ENCODE results near the gene VWA1.
"Not testable (repeated sequence)": the region's sequence is repeated elsewhere in the genome, so short reads cannot be mapped to it uniquely, and the experiment has no call there.

VWA1 gene

DNA sequence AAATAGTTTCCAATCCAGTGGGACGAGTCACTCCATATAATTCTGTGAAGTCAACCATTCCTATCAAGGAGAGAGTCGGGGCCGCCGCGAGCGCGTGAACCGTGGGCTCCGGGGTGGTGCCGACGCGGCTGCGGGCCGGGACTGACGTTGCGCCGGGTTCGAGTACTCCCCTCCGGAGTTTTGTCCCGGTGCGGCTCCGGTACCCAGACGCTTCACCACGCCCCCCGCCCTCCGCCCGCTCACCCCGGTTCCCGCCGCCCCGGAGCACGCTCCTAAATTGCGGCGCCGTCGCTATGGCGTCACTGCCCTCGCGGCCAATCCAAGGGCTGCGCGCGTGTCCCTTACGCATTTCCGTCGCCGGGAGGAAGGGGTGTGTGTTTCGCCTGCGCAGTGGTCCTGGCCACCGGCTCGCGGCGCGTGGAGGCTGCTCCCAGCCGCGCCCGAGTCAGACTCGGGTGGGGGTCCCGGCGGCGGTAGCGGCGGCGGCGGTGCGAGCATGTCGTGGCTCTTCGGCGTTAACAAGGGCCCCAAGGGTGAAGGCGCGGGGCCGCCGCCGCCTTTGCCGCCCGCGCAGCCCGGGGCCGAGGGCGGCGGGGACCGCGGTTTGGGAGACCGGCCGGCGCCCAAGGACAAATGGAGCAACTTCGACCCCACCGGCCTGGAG, 36.0 kb downstream of the VWA1 start, which contains the start of gene ATAD3B:
Gene ATAD3B (plus strand): TSS at position 377 of the 664 bp plus-strand sequence. CDS start 120 bp downstream, at position 497.
- peak; percentile 89 for DNase-seq (ENCODE audit: low spot score)
- TF ChIP-seq, protein P1, sequence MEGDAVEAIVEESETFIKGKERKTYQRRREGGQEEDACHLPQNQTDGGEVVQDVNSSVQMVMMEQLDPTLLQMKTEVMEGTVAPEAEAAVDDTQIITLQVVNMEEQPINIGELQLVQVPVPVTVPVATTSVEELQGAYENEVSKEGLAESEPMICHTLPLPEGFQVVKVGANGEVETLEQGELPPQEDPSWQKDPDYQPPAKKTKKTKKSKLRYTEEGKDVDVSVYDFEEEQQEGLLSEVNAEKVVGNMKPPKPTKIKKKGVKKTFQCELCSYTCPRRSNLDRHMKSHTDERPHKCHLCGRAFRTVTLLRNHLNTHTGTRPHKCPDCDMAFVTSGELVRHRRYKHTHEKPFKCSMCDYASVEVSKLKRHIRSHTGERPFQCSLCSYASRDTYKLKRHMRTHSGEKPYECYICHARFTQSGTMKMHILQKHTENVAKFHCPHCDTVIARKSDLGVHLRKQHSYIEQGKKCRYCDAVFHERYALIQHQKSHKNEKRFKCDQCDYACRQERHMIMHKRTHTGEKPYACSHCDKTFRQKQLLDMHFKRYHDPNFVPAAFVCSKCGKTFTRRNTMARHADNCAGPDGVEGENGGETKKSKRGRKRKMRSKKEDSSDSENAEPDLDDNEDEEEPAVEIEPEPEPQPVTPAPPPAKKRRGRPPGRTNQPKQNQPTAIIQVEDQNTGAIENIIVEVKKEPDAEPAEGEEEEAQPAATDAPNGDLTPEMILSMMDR (conservative IDR thresholded peaks at IDR 0.05; ENCODE audit: low read depth), result no peak
- CTCF ChIA-PET, result no interaction called here
- H3K27ac ChIP-seq, result peak within 1 kb of the TSS; percentile 92
- POLR2A ChIA-PET (ENCODE audit: low non-redundant PET), result no interaction called here

DNA sequence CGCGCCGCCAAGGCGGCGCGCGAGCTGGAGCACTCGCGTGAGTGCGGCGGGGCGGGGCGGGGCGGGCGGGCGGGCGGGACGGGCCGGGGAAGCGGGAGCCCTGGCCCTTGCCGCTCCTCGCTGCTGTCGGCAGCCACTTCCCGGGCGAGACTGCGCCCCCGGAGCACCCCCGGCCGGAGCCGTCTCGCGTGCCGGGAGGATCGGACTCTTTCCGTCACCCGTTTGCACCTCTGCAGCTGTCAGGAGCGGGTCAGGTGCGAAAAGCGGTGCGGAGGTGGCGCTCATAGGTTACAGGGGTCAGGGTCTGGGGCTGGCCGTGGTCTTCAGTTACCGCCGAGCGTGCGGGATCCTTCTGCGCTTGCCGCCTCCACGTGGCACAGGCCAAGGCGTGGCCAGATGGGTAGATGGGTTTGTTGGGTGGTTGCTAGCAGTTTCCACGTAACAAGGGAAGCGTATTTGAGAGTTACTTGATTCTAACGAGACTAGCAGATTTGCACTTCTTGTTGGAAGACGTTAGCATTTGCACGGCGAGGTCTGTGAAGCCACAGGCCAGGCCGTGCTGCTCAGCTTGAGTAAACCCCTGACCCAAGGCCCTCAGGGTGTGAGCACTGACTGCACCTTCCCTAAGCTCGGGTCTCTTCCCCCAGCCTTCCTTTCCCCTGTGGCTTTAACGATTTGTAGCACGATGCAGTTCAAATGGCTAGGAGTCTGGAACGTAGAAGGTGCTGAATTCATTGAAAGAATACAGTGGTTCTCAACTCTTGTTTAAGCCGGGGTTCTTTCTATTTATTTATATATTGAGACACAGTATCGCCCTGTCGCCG, 36.8 kb downstream of the VWA1 start:
- POLR2A ChIA-PET (ENCODE audit: low non-redundant PET), result not testable (repeated sequence)
- CTCF ChIA-PET, result interaction anchor here (0.5 kb wide), 1 partner anchor 39 kb away, joined by 3 read pairs; no protein-coding TSS in a partner anchor
- peak overlapping the region; percentile 92 for H3K27ac ChIP-seq
- DNase-seq (ENCODE audit: low spot score), result peak; percentile 20

DNA sequence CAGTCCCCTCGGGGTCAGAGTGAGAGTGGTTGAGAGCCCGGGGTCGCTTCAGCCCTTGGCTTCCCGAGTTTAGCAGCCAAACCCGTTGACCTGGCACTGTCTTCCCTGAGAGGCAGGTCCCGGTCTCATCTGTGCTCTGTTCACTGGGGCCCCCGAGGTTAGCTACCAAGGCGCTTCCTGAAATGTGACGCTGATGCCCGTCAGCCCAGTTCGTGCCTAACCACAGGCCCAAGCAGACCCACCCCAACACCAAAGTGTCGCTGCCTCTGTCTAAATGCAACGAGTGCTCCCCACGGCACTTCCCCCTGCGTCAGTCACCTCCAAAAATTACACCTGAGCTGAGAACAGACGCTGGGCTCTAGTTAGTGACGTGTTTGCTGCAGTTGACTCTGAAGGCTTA, 40.5 kb downstream of the VWA1 start:
- DNase-seq (ENCODE audit: low spot score); H3K27ac ChIP-seq; CTCF ChIA-PET; POLR2A ChIA-PET (ENCODE audit: low non-redundant PET): not testable (repeated sequence)

DNA sequence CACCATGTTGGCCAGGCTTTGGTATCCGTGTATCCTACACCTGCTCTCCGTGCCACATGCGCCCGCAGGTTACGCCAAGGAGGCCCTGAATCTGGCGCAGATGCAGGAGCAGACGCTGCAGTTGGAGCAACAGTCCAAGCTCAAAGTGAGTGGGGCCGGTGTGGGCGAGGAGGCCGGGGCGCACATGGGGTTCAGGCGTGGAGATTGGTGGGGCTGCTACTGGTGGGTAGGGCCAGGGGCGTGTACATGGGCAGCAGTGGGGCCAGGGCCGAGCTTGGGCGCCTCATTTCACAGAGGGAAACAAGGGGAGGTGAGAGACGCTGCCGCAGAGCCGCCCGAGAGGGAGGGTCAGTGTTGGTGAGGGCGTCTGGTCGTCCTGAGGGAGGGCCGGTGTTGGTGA, 41.7 kb downstream of the VWA1 start:
- ChIA-PET POLR2A (ENCODE audit: low non-redundant PET) (no interaction called here), CTCF (interaction anchor here (1.0 kb wide), 1 partner anchor 37 kb away, joined by 3 read pairs; no protein-coding TSS in a partner anchor)
- H3K27ac ChIP-seq, result no peak overlapping the region
- TF ChIP-seq, protein P1 (conservative IDR thresholded peaks at IDR 0.05; ENCODE audit: low read depth), result no peak
- no peak for DNase-seq (ENCODE audit: low spot score)

DNA sequence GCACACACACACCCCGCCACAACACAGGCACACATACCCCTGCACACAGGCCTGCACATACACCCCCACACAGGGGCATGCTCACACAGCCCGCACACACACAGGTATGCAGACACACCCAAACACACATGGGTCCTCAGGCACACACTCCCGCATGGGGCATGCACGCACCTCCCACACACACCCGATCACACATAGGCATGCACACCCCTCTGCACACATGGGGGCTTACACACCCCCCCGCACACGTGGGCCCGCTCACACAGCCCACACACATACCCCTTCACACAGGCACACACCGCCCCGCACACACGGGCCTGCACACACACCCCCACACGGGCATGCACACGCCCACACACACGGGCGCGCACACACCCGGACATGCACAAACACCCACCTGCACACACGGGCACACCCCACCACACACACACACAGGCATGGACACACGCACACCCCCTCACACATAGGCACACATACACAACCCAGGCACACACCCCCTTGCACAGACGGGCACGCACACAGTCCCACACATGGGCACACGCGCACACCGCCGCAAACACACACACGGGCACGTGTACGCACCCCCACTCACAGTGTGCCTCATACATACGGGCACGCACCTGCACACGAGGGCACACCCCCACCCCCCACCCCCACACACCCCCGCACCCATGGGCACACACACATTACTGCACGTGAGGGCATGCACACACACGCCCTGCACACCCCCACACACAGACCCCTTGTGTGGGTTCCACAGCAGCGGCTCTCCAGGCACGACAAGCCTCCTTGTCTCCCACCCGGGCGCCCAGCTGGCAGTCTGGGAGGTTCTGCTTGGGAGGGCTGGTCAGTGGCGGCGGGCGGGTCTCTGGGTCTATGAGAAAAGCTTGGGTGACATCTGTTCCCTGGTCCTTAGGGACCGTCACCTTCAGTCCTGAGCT, 44.3 kb downstream of the VWA1 start:
- DNase-seq (ENCODE audit: low spot score), result no peak
- CTCF ChIA-PET, result no interaction called here
- TF ChIP-seq, protein P1 (conservative IDR thresholded peaks at IDR 0.05; ENCODE audit: low read depth), result no peak
- POLR2A ChIA-PET (ENCODE audit: low non-redundant PET), result no interaction called here
- H3K27ac ChIP-seq, result no peak overlapping the region

DNA sequence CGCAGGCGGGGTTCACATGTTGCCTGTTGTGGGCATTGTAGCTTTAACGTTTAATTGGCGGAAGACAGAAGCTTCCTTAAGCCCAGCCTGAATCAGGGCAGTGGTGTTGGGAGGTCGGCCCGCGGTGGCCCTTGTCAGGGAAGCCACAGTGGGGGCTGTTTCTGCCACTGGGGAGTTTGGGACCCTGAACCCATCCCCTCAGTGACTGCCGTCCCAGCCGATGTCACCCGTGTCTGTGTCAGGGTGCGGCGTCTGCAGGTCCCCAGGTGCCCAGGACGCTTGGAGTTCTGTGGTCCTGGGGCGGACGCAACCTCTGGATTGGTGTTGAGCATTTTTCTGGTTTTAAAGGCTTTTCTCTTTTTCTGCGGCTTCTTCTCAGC, 45.0 kb downstream of the VWA1 start:
- DNase-seq (ENCODE audit: low spot score); H3K27ac ChIP-seq; POLR2A ChIA-PET (ENCODE audit: low non-redundant PET); CTCF ChIA-PET: not testable (repeated sequence)

DNA sequence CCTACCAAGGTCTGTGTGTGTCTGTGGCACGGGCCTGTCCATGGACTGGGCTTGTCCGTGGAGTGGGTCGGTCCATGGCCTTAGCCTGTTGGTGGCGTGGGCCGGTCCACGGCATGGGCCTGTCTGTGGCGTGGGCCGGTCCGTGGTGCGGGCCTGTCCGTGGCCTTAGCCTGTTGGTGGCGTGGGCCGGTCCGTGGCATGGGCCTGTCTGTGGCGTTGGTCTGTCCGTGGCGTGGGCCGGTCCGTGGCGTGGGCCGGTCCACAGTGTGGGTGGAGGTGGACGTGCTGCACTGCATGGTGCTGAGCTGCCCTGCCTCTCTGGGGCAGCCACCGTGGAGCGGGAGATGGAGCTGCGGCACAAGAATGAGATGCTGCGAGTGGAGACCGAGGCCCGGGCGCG, 46.3 kb downstream of the VWA1 start:
- H3K27ac ChIP-seq; POLR2A ChIA-PET (ENCODE audit: low non-redundant PET); CTCF ChIA-PET; DNase-seq (ENCODE audit: low spot score): not testable (repeated sequence)

DNA sequence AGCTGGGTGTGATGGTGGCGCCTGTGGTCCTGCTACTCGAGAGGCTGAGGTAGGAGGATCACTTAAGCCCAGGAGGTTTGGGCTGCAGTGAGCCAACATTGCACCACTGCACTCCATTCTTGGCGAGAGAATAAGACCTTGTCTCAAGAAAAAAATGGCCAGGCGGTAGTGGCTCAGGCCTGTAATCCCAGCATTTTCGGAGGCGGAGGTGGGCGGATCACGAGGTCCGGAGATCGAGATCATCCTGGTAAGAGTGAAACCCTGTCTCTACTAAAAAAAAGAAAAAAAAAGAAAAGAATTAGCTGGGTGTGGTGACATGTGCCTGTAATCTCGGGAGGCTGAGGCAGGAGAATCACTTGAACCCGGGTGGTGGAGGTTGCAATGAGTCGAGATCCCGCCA, 47.4 kb downstream of the VWA1 start:
- TF ChIP-seq, protein P1 (conservative IDR thresholded peaks at IDR 0.05; ENCODE audit: low read depth), result no peak
- ChIA-PET POLR2A (ENCODE audit: low non-redundant PET) (no interaction called here), CTCF (no interaction called here)
- H3K27ac ChIP-seq, result 0 out of 2 replicates have a peak overlapping the region, but pooled peaks have one; percentile 8
- DNase-seq (ENCODE audit: low spot score), result no peak
